SK-N-SH (cell line): ENCODE results near the gene MAST4. TPM values are rescaled to one million over a fixed set of nuclear protein-coding genes. Genes with fewer than 3 reads are reported as not detected.

Experiments
- CTCF ChIA-PET: fragments of 300-600, 350-600 bp; formaldehyde crosslinking; extraction: SDS; loops from one replicate; lab custom pipeline; 2021; lab: Yijun Ruan, JAX
- POLR2A ChIA-PET: fragments of 350-600 bp; sonication (Branson Sonifier 250); formaldehyde crosslinking; extraction: SDS; loops from one replicate; lab custom pipeline; 2020; ENCODE audit warnings: antibody characterized with exemption, inconsistent platforms; lab: Yijun Ruan, JAX
- DNase-seq: peaks from one replicate; pipeline ENCODE4 v3.0.0; 2012
- H2AFZ ChIP-seq: fragments of 200-600 bp; sonication (generic); 2 replicates; pipeline ENCODE4 v1.8.1; 2016; ENCODE audit warnings: antibody characterized with exemption, mild to moderate bottlenecking, low read depth
- H3F3A ChIP-seq: fragments of 200-600 bp; sonication (generic); replicated peaks from 2 replicates; pipeline ENCODE3; 2016; ENCODE audit warnings: antibody characterized with exemption, mild to moderate bottlenecking; ENCODE audit not compliant: insufficient read depth
- H3K27ac ChIP-seq, 2 experiments: fragments of 200-500 bp in 1 of 2; fragments of 200-600 bp in 1 of 2; sonication (Bioruptor generic) in 1 of 2; sonication (generic), shearing (Covaris generic) in 1 of 2; 2 replicates each; pipeline versions ENCODE4 v1.5.1 to v1.6.1; 2014 to 2016; ENCODE audit warnings: low read depth in 2 of 2, inconsistent platforms in 1 of 2, low read length in 1 of 2, mild to moderate bottlenecking in 1 of 2, mixed read lengths in 1 of 2
- H3K27me3 ChIP-seq: fragments of 200-600 bp; sonication (generic), shearing (Covaris generic); 2 replicates; pipeline ENCODE4 v1.6.1; 2016; ENCODE audit warnings: mixed run types; ENCODE audit not compliant: insufficient read depth
- H3K36me3 ChIP-seq, 2 experiments: fragments of 200-500 bp in 1 of 2; fragments of 200-600 bp in 1 of 2; sonication (Bioruptor generic) in 1 of 2; sonication (generic) in 1 of 2; replicated peaks in 1 of 2; 2 replicates each; pipeline versions ENCODE3 to v1.5.1; 2014 to 2016; ENCODE audit warnings: low read length in 1 of 2, mild to moderate bottlenecking in 1 of 2; ENCODE audit not compliant: insufficient read depth in 2 of 2, control insufficient read depth in 1 of 2
- H3K4me1 ChIP-seq, 2 experiments: fragments of 200-500 bp in 1 of 2; fragments of 200-600 bp in 1 of 2; sonication (Bioruptor generic) in 1 of 2; sonication (generic), shearing (Covaris generic) in 1 of 2; 2 replicates each; pipeline versions ENCODE4 v1.5.1 to v1.6.1; 2014 to 2016; ENCODE audit warnings: low read depth in 1 of 2, low read length in 1 of 2, mixed run types in 1 of 2; ENCODE audit not compliant: insufficient read depth in 2 of 2, control insufficient read depth in 1 of 2
- H3K4me2 ChIP-seq: fragments of 200-600 bp; sonication (generic), shearing (Covaris generic); 2 replicates; pipeline ENCODE4 v1.6.1; 2017; ENCODE audit warnings: mixed run types
- H3K4me3 ChIP-seq, 2 experiments: fragments of 200-500 bp in 1 of 2; fragments of 200-600 bp in 1 of 2; sonication (Bioruptor generic) in 1 of 2; sonication (generic), shearing (Covaris generic) in 1 of 2; 2 replicates each; pipeline versions ENCODE4 v1.5.1 to v1.8.1; 2014 to 2016; ENCODE audit warnings: low read depth in 2 of 2, inconsistent platforms in 1 of 2, low read length in 1 of 2, mild to moderate bottlenecking in 1 of 2, mixed read lengths in 1 of 2, moderate library complexity in 1 of 2
- H3K79me2 ChIP-seq: fragments of 200-600 bp; sonication (generic); 2 replicates; pipeline ENCODE4 v1.8.1; 2017; ENCODE audit warnings: mild to moderate bottlenecking; ENCODE audit not compliant: insufficient read depth
- H3K9ac ChIP-seq: fragments of 200-600 bp; sonication (generic); 2 replicates; pipeline ENCODE4 v1.6.1; 2017; ENCODE audit warnings: mixed run types
- H3K9me2 ChIP-seq: fragments of 200-600 bp; sonication (generic); 2 replicates; pipeline ENCODE4 v1.6.1; 2017; ENCODE audit warnings: mixed run types
- H3K9me3 ChIP-seq: fragments of 200-600 bp; sonication (generic); 2 replicates; pipeline ENCODE4 v1.6.1; 2017; ENCODE audit warnings: mixed run types, mild to moderate bottlenecking, moderate library complexity
- H4K20me1 ChIP-seq: fragments of 200-600 bp; sonication (generic); 2 replicates; pipeline ENCODE4 v1.6.1; 2017; ENCODE audit warnings: mild to moderate bottlenecking, mixed run types; ENCODE audit not compliant: insufficient read depth
- CTCF ChIP-seq: fragments of 200-600 bp; sonication (generic); IDR thresholded peaks from 2 replicates; pipeline ENCODE4 v1.6.1; 2017; ENCODE audit warnings: antibody characterized with exemption, mild to moderate bottlenecking, moderate library complexity
- EP300 ChIP-seq, 2 experiments: IDR thresholded peaks; 2 replicates each; pipeline versions ENCODE4 v1.4.0 to v1.6.1; 2012; ENCODE audit warnings: borderline replicate concordance in 1 of 2, low read depth in 1 of 2, low read length in 1 of 2
- FOXM1 ChIP-seq: IDR thresholded peaks from 2 replicates; pipeline ENCODE4 v1.4.0; 2012; ENCODE audit warnings: low read depth, mild to moderate bottlenecking
- GABPA ChIP-seq: IDR thresholded peaks from 2 replicates; pipeline ENCODE4 v1.4.0; 2012; ENCODE audit warnings: low read depth, mild to moderate bottlenecking
- GATA2 ChIP-seq: sonication (generic); formaldehyde crosslinking; IDR thresholded peaks from 2 replicates; pipeline ENCODE4 v1.5.0; 2020; ENCODE audit warnings: mild to moderate bottlenecking, missing genetic modification reagents
- JUND ChIP-seq: IDR thresholded peaks from 2 replicates; pipeline ENCODE4 v1.4.0; 2012
- MAX ChIP-seq: IDR thresholded peaks from 2 replicates; pipeline ENCODE4 v1.4.0; 2012; ENCODE audit warnings: low read depth
- MXI1 ChIP-seq: IDR thresholded peaks from 2 replicates; pipeline ENCODE4 v1.6.1; 2012; ENCODE audit warnings: mild to moderate bottlenecking, low read depth, low read length, improper control_type of control experiment
- RAD21 ChIP-seq: IDR thresholded peaks from 2 replicates; pipeline ENCODE4 v1.6.1; 2012; ENCODE audit warnings: mild to moderate bottlenecking, low read length
- RCOR1 ChIP-seq: fragments of 150-350 bp; IDR thresholded peaks from 2 replicates; pipeline ENCODE4 v1.6.1; 2017; ENCODE audit warnings: antibody characterized with exemption, low read length
- TAF1 ChIP-seq: IDR thresholded peaks from 2 replicates; pipeline ENCODE4 v1.6.1; 2012; ENCODE audit warnings: low read depth, mild to moderate bottlenecking, low read length, moderate library complexity, borderline replicate concordance
- USF2 ChIP-seq: fragments of 150-350 bp; IDR thresholded peaks from 2 replicates; pipeline ENCODE4 v1.6.1; 2017; ENCODE audit warnings: antibody characterized with exemption, low read length, low read depth, borderline replicate concordance
- ZBTB33 ChIP-seq: IDR thresholded peaks from 2 replicates; pipeline ENCODE4 v1.4.0; 2012; ENCODE audit warnings: low read depth, borderline replicate concordance
- WGBS: methylation state at CpG from one replicate; pipeline ENCODE4 v1.1.6; 2017; ENCODE audit warnings: low lambda C conversion rate; 5-methylcytosine and 5-hydroxymethylcytosine counted together
- polyA plus RNA-seq, 3 experiments: library from polyadenylated mRNA; depleted of rRNA; stranded (reverse); fragments of >200 nt; gene quantifications; 2 replicates each; pipeline ENCODE4 v1.2.3, GENCODE V29; 2012
- TF ChIP-seq, protein P1 (sequence below): IDR thresholded peaks from 2 replicates; pipeline ENCODE4; 2012

MAST4 gene
- polyA plus RNA-seq, 1 of the 3 experiments (the other 2 are of a cell fraction), result 2.2 TPM

GRCh38 chr5:67165526-67166459 lies 569.6 kb downstream of the MAST4 start:
- peak; percentile 41 for DNase-seq

GRCh38 chr5:67166460-67167285 lies 570.5 kb downstream of the MAST4 start:
- DNase-seq, result no peak
- Histone ChIP-seq H3K27me3 (no peaks in the 10 kb centered on the region), H3K4me1 (no peaks in the 10 kb centered on the region), H4K20me1 (no peaks in the 10 kb centered on the region), H3K27ac (no peak overlapping the region), H3K4me2 (no peak overlapping the region), H3K36me3 (peaks cover 0 to 26% of the 10 kb centered on the region in 2 experiments), H3K9me3 (no peaks in the 10 kb centered on the region), H2AFZ (no peak overlapping the region), H3F3A (peaks cover 4% of the 10 kb centered on the region), H3K9me2 (no peaks in the 10 kb centered on the region), H3K4me3 (no peak overlapping the region), H3K79me2 (no peaks in the 10 kb centered on the region), H3K9ac (no peak overlapping the region)
- CTCF ChIA-PET, result interaction anchor here (0.8 to 13.3 kb wide), 7 partner anchors 9 to 1086 kb away, joined by 3 to 201 read pairs (median 4); no protein-coding TSS in a partner anchor
- POLR2A ChIA-PET, result no interaction called here
- 95% methylated on average over 19 of the region's 31 CpGs for WGBS
- TF ChIP-seq EP300 (IDR thresholded peaks at IDR 0.05; ENCODE audit: borderline replicate concordance in 1 of 2, low read depth in 1 of 2, low read length in 1 of 2) (no peak), GABPA (no peak), JUND (no peak), MAX (no peak), MXI1 (no peak), TAF1 (no peak), USF2 (no peak), GATA2 (CRISPR knock-in tag) (no peak), FOXM1 (no peak), ZBTB33 (no peak), RCOR1 (no peak)
- TF ChIP-seq, protein P1, sequence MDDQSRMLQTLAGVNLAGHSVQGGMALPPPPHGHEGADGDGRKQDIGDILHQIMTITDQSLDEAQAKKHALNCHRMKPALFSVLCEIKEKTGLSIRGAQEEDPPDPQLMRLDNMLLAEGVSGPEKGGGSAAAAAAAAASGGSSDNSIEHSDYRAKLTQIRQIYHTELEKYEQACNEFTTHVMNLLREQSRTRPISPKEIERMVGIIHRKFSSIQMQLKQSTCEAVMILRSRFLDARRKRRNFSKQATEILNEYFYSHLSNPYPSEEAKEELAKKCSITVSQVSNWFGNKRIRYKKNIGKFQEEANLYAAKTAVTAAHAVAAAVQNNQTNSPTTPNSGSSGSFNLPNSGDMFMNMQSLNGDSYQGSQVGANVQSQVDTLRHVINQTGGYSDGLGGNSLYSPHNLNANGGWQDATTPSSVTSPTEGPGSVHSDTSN, result no peak

More at GRCh38 chr5:67165526-67166459, 569.6 kb downstream of the MAST4 start:
- Histone ChIP-seq H3K4me2 (no peak overlapping the region), H3F3A (peaks cover 8% of the 10 kb centered on the region), H3K27ac (no peak overlapping the region), H3K27me3 (no peaks in the 10 kb centered on the region), H3K9ac (no peak overlapping the region), H3K4me1 (peaks cover 4 to 8% of the 10 kb centered on the region in 2 experiments; a peak in 2 of 4 replicates), H3K9me3 (no peaks in the 10 kb centered on the region), H4K20me1 (no peaks in the 10 kb centered on the region), H3K36me3 (peaks cover 0 to 26% of the 10 kb centered on the region in 2 experiments), H3K9me2 (no peaks in the 10 kb centered on the region), H3K79me2 (no peaks in the 10 kb centered on the region), H2AFZ (no peak overlapping the region), H3K4me3 (no peak overlapping the region)
- ChIA-PET POLR2A (no interaction called here), CTCF (interaction anchor here (0.9 to 13.3 kb wide), 6 partner anchors 9 to 1087 kb away, joined by 3 to 201 read pairs (median 8); no protein-coding TSS in a partner anchor)
- 96% methylated on average over 21 of the region's 36 CpGs for WGBS
- peak; percentile 23; the same call in 1 of the 2 replicates for TF ChIP-seq CTCF
- TF ChIP-seq RAD21, result peak; percentile 18; the same call in 1 of the 2 replicates
- no peak for TF ChIP-seq RCOR1
